Panc1 (cell line): Measurements from ENCODE around the gene NHSL1. TPM values are rescaled to one million over a fixed set of nuclear protein-coding genes. Genes with fewer than 3 reads are reported as not detected.

Source experiments
- ATAC-seq: fragments of 200-7000 bp; cut with Tn5 transposase; 2 replicates; pipeline ENCODE4 v1.9.1; 2020; ENCODE audit warnings: mild to moderate bottlenecking, moderate library complexity
- BruUV-seq: library from RNA; stranded (reverse); fragments of 400-500 nt; replicated peaks from 2 replicates; lab custom pipeline; 2021; lab: Mats Ljungman, UMichigan
- CTCF ChIA-PET: fragments of 300-600 bp; sonication (Branson Sonifier 250); formaldehyde crosslinking; loops from one replicate; lab custom pipeline; 2022; ENCODE audit warnings: antibody characterized with exemption; lab: Charles Lee
- POLR2A ChIA-PET: fragments of 300-600 bp; sonication (Branson Sonifier 250); formaldehyde crosslinking; loops from one replicate; lab custom pipeline; 2022; ENCODE audit warnings: antibody characterized with exemption; lab: Charles Lee
- DNase-seq: peaks from one replicate; pipeline ENCODE4 v3.0.0-alpha.2; 2010; ENCODE audit warnings: low read depth, low spot score
- H3K27ac ChIP-seq: 2 replicates; pipeline ENCODE4 v1.5.1; 2011; ENCODE audit warnings: mild to moderate bottlenecking, low read length, inconsistent platforms
- H3K27me3 ChIP-seq: fragments of 200-500 bp; sonication (Bioruptor generic); 2 replicates; pipeline ENCODE4 v1.6.0; 2014; ENCODE audit warnings: low read length, inconsistent platforms; ENCODE audit not compliant: control insufficient read depth, insufficient read depth
- H3K36me3 ChIP-seq: fragments of 200-500 bp; sonication (Bioruptor generic); 2 replicates; pipeline ENCODE4 v1.5.1; 2014; ENCODE audit warnings: inconsistent platforms, mild to moderate bottlenecking, low read length, moderate library complexity; ENCODE audit not compliant: control insufficient read depth, insufficient read depth
- H3K4me1 ChIP-seq: 2 replicates; pipeline ENCODE4 v1.5.1; 2011; ENCODE audit warnings: inconsistent platforms, mild to moderate bottlenecking, low read length, moderate library complexity; ENCODE audit not compliant: control insufficient read depth, insufficient read depth
- H3K4me3 ChIP-seq, 2 experiments: 2 replicates each; pipeline ENCODE4 v1.5.1; 2011 to 2012; ENCODE audit warnings: low read depth in 2 of 2, low read length in 2 of 2, mild to moderate bottlenecking in 2 of 2, inconsistent platforms in 1 of 2, moderate library complexity in 1 of 2
- H3K9me3 ChIP-seq: fragments of 200-500 bp; sonication (Bioruptor generic); 2 replicates; pipeline ENCODE4 v1.5.1; 2014; ENCODE audit warnings: low read depth, mild to moderate bottlenecking, inconsistent platforms, low read length, moderate library complexity; ENCODE audit not compliant: control insufficient read depth, insufficient read depth
- POLR2AphosphoS5 ChIP-seq: IDR thresholded peaks from 2 replicates; pipeline ENCODE4 v1.6.1; 2012; ENCODE audit warnings: mild to moderate bottlenecking, low read depth, low read length, moderate library complexity
- REST ChIP-seq, 2 experiments: IDR thresholded peaks; 2 replicates each; pipeline ENCODE4 v1.6.1; 2011 to 2012; ENCODE audit warnings: low read depth in 2 of 2, control low read depth in 1 of 2, low read length in 1 of 2, mild to moderate bottlenecking in 1 of 2, moderate library complexity in 1 of 2; ENCODE audit not compliant: insufficient read depth in 1 of 2
- SIN3A ChIP-seq: IDR thresholded peaks from 2 replicates; pipeline ENCODE4 v1.6.1; 2012; ENCODE audit warnings: low read depth, mild to moderate bottlenecking, low read length, moderate library complexity, borderline replicate concordance; ENCODE audit not compliant: insufficient read depth
- TCF7L2 ChIP-seq: IDR thresholded peaks from 2 replicates; pipeline ENCODE4 v1.6.1; 2011; ENCODE audit warnings: mild to moderate bottlenecking, low read depth, low read length, inconsistent platforms
- in situ Hi-C: cut with HindIII; loops from 2 replicates; pipeline ENCODE4 v1.10.0; 2016; ENCODE audit warnings: low sequenced_read_pairs, low pct_unique_long_range_greater_than_20kb
- intact Hi-C: fragments of 100-400 bp; cut with micrococcal nuclease; formaldehyde crosslinking; loops from one replicate; pipeline ENCODE4 v1.10.0; 2022; ENCODE audit not compliant: unreplicated experiment
- total RNA-seq: library from RNA; stranded (reverse); gene quantifications from one replicate; pipeline ENCODE4 v1.2.1, GENCODE V29; 2021; ENCODE audit not compliant: unreplicated experiment
- TF ChIP-seq, protein P1 (sequence below): fragments of 450-650 bp; IDR thresholded peaks from 2 replicates; pipeline ENCODE4 v1.5.1; 2017; ENCODE audit warnings: mild to moderate bottlenecking

NHSL1 gene
- total RNA-seq, 1 experiment from 2014 or later, result 20.6 TPM

DNA sequence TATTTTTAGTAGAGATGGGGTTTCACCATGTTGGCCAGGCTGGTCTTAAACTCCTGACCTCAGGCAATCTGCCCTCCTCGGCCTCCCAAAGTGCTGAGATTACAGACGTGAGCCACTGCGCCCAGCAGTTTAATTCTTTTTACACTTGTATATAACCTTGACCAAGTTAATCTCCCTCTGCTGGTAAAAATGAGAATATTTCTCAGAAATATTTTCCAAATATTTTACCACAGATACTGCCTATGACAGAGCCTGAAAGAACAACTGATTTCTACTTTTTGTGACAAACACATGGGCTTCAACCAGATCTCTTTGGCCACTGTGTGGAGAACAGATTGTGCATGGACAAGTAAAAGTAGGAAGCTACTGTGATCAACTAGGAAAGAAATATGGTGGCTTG, 21.2 kb upstream of the NHSL1 start:
- CTCF ChIA-PET, result interaction anchor here (0.6 kb wide), 1 partner anchor 370 kb away, joined by 3 read pairs; no protein-coding TSS in a partner anchor
- Histone ChIP-seq H3K4me1 (no peaks in the 10 kb centered on the region), H3K27ac (no peak overlapping the region), H3K4me3 (no peak overlapping the region), H3K27me3 (no peaks in the 10 kb centered on the region), H3K36me3 (no peaks in the 10 kb centered on the region), H3K9me3 (peaks cover 9% of the 10 kb centered on the region; the same call in 1 of the 2 replicates)
- no TSS peak for BruUV-seq
- in situ Hi-C loops, result no loop called here
- intact Hi-C loops, result loop anchor here (5.0 kb wide), 1 partner anchor 93 kb away; no protein-coding TSS in a partner anchor
- ATAC-seq (peak; percentile 80), DNase-seq (no peak)
- TF ChIP-seq TCF7L2 (no peak), SIN3A (no peak), POLR2AphosphoS5 (no peak), REST (IDR thresholded peaks at IDR 0.05; ENCODE audit: insufficient read depth in 1 of 2, low read depth in 2 of 2, low read length in 1 of 2) (no peak)
- TF ChIP-seq, protein P1, sequence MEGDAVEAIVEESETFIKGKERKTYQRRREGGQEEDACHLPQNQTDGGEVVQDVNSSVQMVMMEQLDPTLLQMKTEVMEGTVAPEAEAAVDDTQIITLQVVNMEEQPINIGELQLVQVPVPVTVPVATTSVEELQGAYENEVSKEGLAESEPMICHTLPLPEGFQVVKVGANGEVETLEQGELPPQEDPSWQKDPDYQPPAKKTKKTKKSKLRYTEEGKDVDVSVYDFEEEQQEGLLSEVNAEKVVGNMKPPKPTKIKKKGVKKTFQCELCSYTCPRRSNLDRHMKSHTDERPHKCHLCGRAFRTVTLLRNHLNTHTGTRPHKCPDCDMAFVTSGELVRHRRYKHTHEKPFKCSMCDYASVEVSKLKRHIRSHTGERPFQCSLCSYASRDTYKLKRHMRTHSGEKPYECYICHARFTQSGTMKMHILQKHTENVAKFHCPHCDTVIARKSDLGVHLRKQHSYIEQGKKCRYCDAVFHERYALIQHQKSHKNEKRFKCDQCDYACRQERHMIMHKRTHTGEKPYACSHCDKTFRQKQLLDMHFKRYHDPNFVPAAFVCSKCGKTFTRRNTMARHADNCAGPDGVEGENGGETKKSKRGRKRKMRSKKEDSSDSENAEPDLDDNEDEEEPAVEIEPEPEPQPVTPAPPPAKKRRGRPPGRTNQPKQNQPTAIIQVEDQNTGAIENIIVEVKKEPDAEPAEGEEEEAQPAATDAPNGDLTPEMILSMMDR, result peak; percentile 54
- POLR2A ChIA-PET, result no interaction called here

- ChIA-PET CTCF (interaction anchor here (0.7 kb wide), 1 partner anchor 9 kb away, joined by 6 read pairs; no protein-coding TSS in a partner anchor), POLR2A (no interaction called here)
- no TSS peak for BruUV-seq
- Histone ChIP-seq H3K4me1 (no peaks in the 10 kb centered on the region), H3K9me3 (peaks cover 9% of the 10 kb centered on the region; the same call in 1 of the 2 replicates), H3K4me3 (no peak overlapping the region), H3K36me3 (no peaks in the 10 kb centered on the region), H3K27ac (no peak overlapping the region), H3K27me3 (no peaks in the 10 kb centered on the region)
- in situ Hi-C loops, result no loop called here
- no peak for DNase-seq
- intact Hi-C loops, result loop anchor here (10.0 kb wide), 1 partner anchor 403 kb away; no protein-coding TSS in a partner anchor
- no peak for ATAC-seq
- TF ChIP-seq REST (IDR thresholded peaks at IDR 0.05; ENCODE audit: insufficient read depth in 1 of 2, low read depth in 2 of 2, low read length in 1 of 2), result no peak
- TF ChIP-seq TCF7L2, result no peak
- TF ChIP-seq, protein P1, result no peak
- no peak for TF ChIP-seq POLR2AphosphoS5
- no peak for TF ChIP-seq SIN3A
Measured at GRCh38 chr6:138518054-138518453, 18.8 kb upstream of the NHSL1 start.
